Pancreas (tissue), 10 donors: ENCODE results near the gene PPP1R37. TPM values are rescaled to one million over a fixed set of nuclear protein-coding genes. Genes with fewer than 3 reads are reported as not detected.

ENCODE experiments used
- ATAC-seq, 4 donors: fragments of 200-7000 bp; cut with Tn5 transposase; one replicate each; pipeline versions ENCODE4 v1.8.0 to v1.9.1; 2020; ENCODE audit warnings: mild to moderate bottlenecking in 4 of 4, moderate library complexity in 4 of 4
- DNase-seq, 6 donors: peaks; one replicate each; pipeline ENCODE4 v3.0.0-alpha.2; 2020
- FAIRE-seq: peaks from 2 replicates; lab custom pipeline; 2012; peaks lifted over from hg19 to GRCh38; lab: Jason Lieb, UNC
- H3K27ac ChIP-seq, 4 donors: fragments of 200-600 bp; sonication (generic); 1 replicate in 3 of 4; 2 replicates in 1 of 4; pipeline versions ENCODE4 v1.5.0 to v1.8.0; 2020
- H3K27me3 ChIP-seq, 4 donors: fragments of 200-600 bp; one replicate each; pipeline ENCODE4 v1.8.0; 2021
- H3K36me3 ChIP-seq, 3 donors: fragments of 200-600 bp; sonication (generic) in 1 of 3; one replicate each; pipeline versions ENCODE4 v1.5.0 to v1.8.0; 2020 to 2021
- H3K4me1 ChIP-seq, 3 donors: fragments of 200-600 bp; one replicate each; pipeline ENCODE4 v1.8.0; 2021
- H3K4me3 ChIP-seq, 4 donors: fragments of 200-600 bp; sonication (generic) in 2 of 4; one replicate each; pipeline versions ENCODE4 v1.5.0 to v1.8.0; 2020 to 2021
- H3K9me3 ChIP-seq, 4 donors: fragments of 200-600 bp; one replicate each; pipeline ENCODE4 v1.8.0; 2021
- CTCF ChIP-seq, 4 donors: fragments of 200-600 bp; sonication (generic) in 3 of 4; IDR thresholded peaks; one replicate each; pipeline versions ENCODE4 v1.5.0 to v1.8.0; 2021; ENCODE audit warnings: antibody characterized with exemption in 4 of 4
- WGBS, 2 donors: extraction: QIAGEN DNeasy Blood & Tissue Kit; methylation state at CpG; one replicate each; pipeline ENCODE4 v1.1.7; 2013; 5-methylcytosine and 5-hydroxymethylcytosine counted together
- intact Hi-C, 3 donors: fragments of 100-400 bp; cut with DNase I; formaldehyde crosslinking; loops; one replicate each; pipeline versions ENCODE4 v1.11.1 to v1.14.2; 2022
- polyA plus RNA-seq, 2 donors: library from polyadenylated mRNA; stranded (reverse); fragments of 200-250 nt; gene quantifications; one replicate each; pipeline ENCODE4 v1.2.3, GENCODE V29; 2013
- total RNA-seq, 6 donors: library from RNA; stranded (reverse); fragmentation: NEBNext Ultra II Directional in 4 of 6; extraction: Animal tissue kit (Norgen Biotek cat#: 25700) in 4 of 6; gene quantifications; one replicate each; pipeline versions ENCODE4 v1.2.1 to v1.2.4, GENCODE V29; 2021 to 2023
- donor health status: healthy with polysubstance abuse.
- donor health status: DM: no; HTN: no; CAD: no; lungs with moderate emphysema.
- donor health status: DM: no; HTN: no; CAD: no.
- donor health status: control.
- donor health status: control.
- donor health status: Bipolar disorder and iron deficiency.
- donor health status: DM: yes; HTN: yes; CAD: no.
- donor health status: DM: no; HTN: no; CAD: no.
- donor health status: DM: no; HTN: no; CAD: no.
- donor health status: DM: yes; HTN: yes; CAD: no.

PPP1R37 gene
- total and polyA plus RNA-seq, 8 donors, result 13.0 to 57.4 (median 15.3) TPM

- peaks cover 0 to 21% (median 2%) of the 10 kb centered on the region in 3 donors for H3K36me3 ChIP-seq
- H3K9me3 ChIP-seq, result no peaks in the 10 kb centered on the region
- intact Hi-C loops, result no loop called here
- peak; percentile 59 to 79 (median 70) for ATAC-seq
- no peak overlapping the region for H3K27ac ChIP-seq
- WGBS, 2 donors, result 44 to 46% methylated on average over 8 of the region's 8 CpGs
- TF ChIP-seq CTCF (IDR thresholded peaks at IDR 0.05), result no peak
- DNase-seq, result peak in 5 of 6 donors; percentile 55 to 79 (median 67)
- H3K4me3 ChIP-seq, result no peak overlapping the region
- no peak for FAIRE-seq
- H3K27me3 ChIP-seq, result no peaks in the 10 kb centered on the region
- H3K4me1 ChIP-seq, result peaks cover 11 to 45% (median 28%) of the 10 kb centered on the region in 3 donors
Observed at GRCh38 chr19:45049073-45049736, 43.8 kb upstream of the PPP1R37 start.

- Histone ChIP-seq H3K4me3 (no peak overlapping the region), H3K27ac (no peak overlapping the region), H3K36me3 (peaks cover 0 to 21% (median 0%) of the 10 kb centered on the region in 3 donors), H3K4me1 (peaks cover 11 to 40% (median 28%) of the 10 kb centered on the region in 3 donors), H3K27me3 (no peaks in the 10 kb centered on the region), H3K9me3 (no peaks in the 10 kb centered on the region)
- WGBS, 2 donors, result 88 to 93% methylated on average over 6 of the region's 6 CpGs
- DNase-seq, result no peak
- intact Hi-C loops, result loop anchor here in 1 of 3 donors (10.0 kb wide), 1 partner anchor 145 kb away; the partner anchor contains the start of gene APOE
- TF ChIP-seq CTCF (IDR thresholded peaks at IDR 0.05), result no peak
- no peak for ATAC-seq
- FAIRE-seq, result no peak
Observed at GRCh38 chr19:45050036-45050435, 42.9 kb upstream of the PPP1R37 start.

- H3K9me3 ChIP-seq, result no peaks in the 10 kb centered on the region
- peaks cover 3 to 33% (median 8%) of the 10 kb centered on the region in 3 donors for H3K36me3 ChIP-seq
- no peak overlapping the region for H3K27ac ChIP-seq
- TF ChIP-seq CTCF (IDR thresholded peaks at IDR 0.05), result no peak
- DNase-seq (no peak), FAIRE-seq (no peak), ATAC-seq (peak in 1 of 4 donors; percentile 22)
- peaks cover 5 to 22% (median 13%) of the 10 kb centered on the region in 3 donors for H3K4me1 ChIP-seq
- intact Hi-C loops, result loop anchor here in 1 of 3 donors (10.0 kb wide), 1 partner anchor 147 kb away; the partner anchor contains the start of gene APOE
- 65 to 72% methylated on average over 9 of the region's 9 CpGs for WGBS, 2 donors
- no peaks in the 10 kb centered on the region for H3K27me3 ChIP-seq
- H3K4me3 ChIP-seq, result no peak overlapping the region
Observed at GRCh38 chr19:45051929-45052579, 40.9 kb upstream of the PPP1R37 start.

GRCh38 chr19:45056831-45057230, 36.1 kb upstream of the PPP1R37 start:
- Histone ChIP-seq H3K27me3 (no peaks in the 10 kb centered on the region), H3K9me3 (no peaks in the 10 kb centered on the region), H3K4me3 (no peak overlapping the region), H3K36me3 (peaks cover 8 to 78% (median 45%) of the 10 kb centered on the region in 3 donors), H3K4me1 (no peaks in the 10 kb centered on the region), H3K27ac (no peak overlapping the region)
- no peak for TF ChIP-seq CTCF (IDR thresholded peaks at IDR 0.05)
- no peak for ATAC-seq
- 93 to 94% methylated on average over 8 of the region's 8 CpGs for WGBS, 2 donors
- intact Hi-C loops, result loop anchor here in 1 of 3 donors (5.0 to 10.0 kb wide), 2 partner anchors 45 to 152 kb away; partner anchors contain the start of gene APOE
- no peak for DNase-seq
- FAIRE-seq, result no peak
